Hepatocyte (in vitro differentiated cells): ENCODE measurements around the gene ASPSCR1. TPM values are rescaled to one million over a fixed set of nuclear protein-coding genes. Genes with fewer than 3 reads are reported as not detected.

Source experiments
- DNase-seq: peaks from one replicate; pipeline ENCODE4 v3.0.0-alpha.2; 2016; ENCODE audit warnings: low spot score
- H2AFZ ChIP-seq: fragments of 200-600 bp; sonication (generic); 2 replicates; pipeline ENCODE4 v1.6.0; 2016; ENCODE audit warnings: antibody characterized with exemption, mild to moderate bottlenecking
- H3K27ac ChIP-seq: fragments of 200-600 bp; sonication (generic); 2 replicates; pipeline ENCODE4 v1.5.1; 2016; ENCODE audit warnings: mild to moderate bottlenecking
- H3K27me3 ChIP-seq: fragments of 200-600 bp; sonication (generic); 2 replicates; pipeline ENCODE4 v1.6.1; 2016
- H3K36me3 ChIP-seq: fragments of 200-600 bp; sonication (generic); replicated peaks from 2 replicates; pipeline ENCODE4 v1.5.1; 2016; ENCODE audit warnings: low read depth; ENCODE audit not compliant: insufficient read depth
- H3K4me1 ChIP-seq: fragments of 200-600 bp; sonication (generic); 2 replicates; pipeline ENCODE4 v1.5.1; 2016; ENCODE audit warnings: mild to moderate bottlenecking, moderate library complexity; ENCODE audit not compliant: insufficient read depth
- H3K4me2 ChIP-seq: fragments of 200-600 bp; sonication (generic); 2 replicates; pipeline ENCODE4 v1.6.0; 2016
- H3K4me3 ChIP-seq: fragments of 200-600 bp; sonication (generic); 2 replicates; pipeline ENCODE4 v1.5.1; 2016; ENCODE audit warnings: mild to moderate bottlenecking
- H3K79me2 ChIP-seq: fragments of 200-600 bp; sonication (generic); 2 replicates; pipeline ENCODE4 v1.6.0; 2017; ENCODE audit warnings: mild to moderate bottlenecking
- H3K9me2 ChIP-seq: fragments of 200-600 bp; sonication (generic); replicated peaks from 2 replicates; pipeline ENCODE4 v1.6.0; 2017; ENCODE audit warnings: mild to moderate bottlenecking; ENCODE audit not compliant: insufficient read depth
- H3K9me3 ChIP-seq: fragments of 200-600 bp; sonication (generic); 2 replicates; pipeline ENCODE4 v1.5.1; 2016; ENCODE audit warnings: low read depth, mild to moderate bottlenecking
- H4K20me1 ChIP-seq: fragments of 200-600 bp; sonication (generic); 2 replicates; pipeline ENCODE4 v1.6.0; 2016; ENCODE audit warnings: mild to moderate bottlenecking; ENCODE audit not compliant: insufficient read depth, poor library complexity, severe bottlenecking
- CTCF ChIP-seq: fragments of 200-600 bp; sonication (generic); IDR thresholded peaks from 2 replicates; pipeline ENCODE4 v1.5.1; 2016; ENCODE audit warnings: antibody characterized with exemption, mild to moderate bottlenecking; ENCODE audit not compliant: poor library complexity
- EZH2 ChIP-seq: fragments of 200-600 bp; sonication (generic); IDR thresholded peaks from 2 replicates; pipeline ENCODE4 v1.6.1; 2016; ENCODE audit warnings: antibody characterized with exemption, mild to moderate bottlenecking, borderline replicate concordance
- EZH2phosphoT487 ChIP-seq: fragments of 200-600 bp; sonication (generic); IDR thresholded peaks from one replicate; pipeline ENCODE4 v1.6.1; 2018; ENCODE audit warnings: antibody characterized with exemption, mild to moderate bottlenecking, low read depth, moderate library complexity; ENCODE audit not compliant: unreplicated experiment, severe bottlenecking
- WGBS: methylation state at CpG from one replicate; pipeline ENCODE4 v1.1.6; 2016; ENCODE audit warnings: low lambda C conversion rate; ENCODE audit errors: missing lambda C conversion rate; 5-methylcytosine and 5-hydroxymethylcytosine counted together
- polyA plus RNA-seq: library from polyadenylated mRNA; unstranded; fragments of >200 nt; fragmentation: Nextera tagmentation; extraction: Ambion mirVana; gene quantifications from 2 replicates; pipeline ENCODE4 v1.2.1, GENCODE V29; 2016
- total RNA-seq: library from RNA; depleted of rRNA; stranded (reverse); fragments of >200 nt; gene quantifications from 2 replicates; pipeline ENCODE4 v1.2.3, GENCODE V29; 2014

The ASPSCR1 gene
- total and polyA plus RNA-seq, 2 experiments from 2014 or later: 28.4 to 45.9 TPM

DNA sequence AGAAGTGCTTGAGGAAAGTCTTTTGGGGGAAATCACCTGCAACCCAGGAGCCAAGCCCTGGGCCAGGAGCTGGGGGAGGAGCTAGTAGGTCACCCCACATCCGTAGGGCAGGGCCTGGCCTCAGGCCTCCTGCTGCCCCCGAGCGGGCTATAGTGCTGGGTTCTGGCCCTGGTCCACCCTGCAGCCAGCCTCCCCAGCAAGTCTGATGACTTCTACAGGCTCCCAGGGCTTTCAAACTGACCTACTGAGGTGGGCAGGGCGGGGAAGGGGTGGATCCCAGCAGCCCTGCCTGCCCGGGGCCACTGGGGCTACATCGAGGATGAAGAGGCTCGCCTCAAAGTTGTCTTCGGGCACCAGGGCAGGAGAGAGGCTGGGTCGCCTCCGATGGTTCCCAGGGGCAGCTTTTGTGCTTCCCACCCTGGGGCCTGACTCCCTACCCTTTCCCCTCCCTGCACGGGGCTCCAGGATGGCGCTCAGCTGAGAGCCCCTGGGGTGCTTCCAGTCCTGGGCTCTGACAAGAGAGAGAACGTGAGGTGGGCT is 40.3 kb downstream of the ASPSCR1 start:
- no peak overlapping the region for H3K4me2 ChIP-seq
- H3K4me1 ChIP-seq: peaks cover 14% of the 10 kb centered on the region
- no peaks in the 10 kb centered on the region for H3K9me2 ChIP-seq

GRCh38 chr17:82018152-82018988 is 40.9 kb downstream of the ASPSCR1 start:
- no peak for TF ChIP-seq EZH2phosphoT487
- no peak for TF ChIP-seq EZH2
- no peak for TF ChIP-seq CTCF
- Histone ChIP-seq H3K9me3 (no peaks in the 10 kb centered on the region), H3K4me2 (no peak overlapping the region), H3K79me2 (peaks cover 11% of the 10 kb centered on the region), H3K4me3 (no peak overlapping the region), H3K27ac (no peak overlapping the region), H4K20me1 (no peaks in the 10 kb centered on the region), H2AFZ (no peak overlapping the region), H3K27me3 (no peaks in the 10 kb centered on the region), H3K36me3 (no peaks in the 10 kb centered on the region), H3K9me2 (no peaks in the 10 kb centered on the region), H3K4me1 (peaks cover 9% of the 10 kb centered on the region)
- no peak for DNase-seq
- 85% methylated on average over 19 of the region's 19 CpGs for WGBS

More for the DNA sequence above, 40.3 kb downstream of the ASPSCR1 start:
- peaks cover 11% of the 10 kb centered on the region for H3K79me2 ChIP-seq
- no peaks in the 10 kb centered on the region for H4K20me1 ChIP-seq
- no peak overlapping the region for H3K27ac ChIP-seq
- no peak overlapping the region for H3K4me3 ChIP-seq
- no peaks in the 10 kb centered on the region for H3K27me3 ChIP-seq
- H3K36me3 ChIP-seq: no peaks in the 10 kb centered on the region
- DNase-seq: no peak
- WGBS: 89% methylated on average over 12 of the region's 13 CpGs
- no peaks in the 10 kb centered on the region for H3K9me3 ChIP-seq
- TF ChIP-seq CTCF: no peak
- TF ChIP-seq EZH2: no peak
- TF ChIP-seq EZH2phosphoT487: no peak
- H2AFZ ChIP-seq: no peak overlapping the region

- 94% methylated on average over 31 of the region's 33 CpGs for WGBS
- no peak for DNase-seq
- Histone ChIP-seq H3K9me3 (no peaks in the 10 kb centered on the region), H3K27me3 (no peaks in the 10 kb centered on the region), H3K4me2 (no peak overlapping the region), H3K79me2 (peaks cover 11% of the 10 kb centered on the region), H3K4me1 (peaks cover 16% of the 10 kb centered on the region), H3K4me3 (no peak overlapping the region), H3K36me3 (no peaks in the 10 kb centered on the region), H2AFZ (no peak overlapping the region), H3K9me2 (no peaks in the 10 kb centered on the region), H3K27ac (no peak overlapping the region), H4K20me1 (no peaks in the 10 kb centered on the region)
- TF ChIP-seq EZH2phosphoT487: no peak
- no peak for TF ChIP-seq CTCF
- no peak for TF ChIP-seq EZH2
Observed at GRCh38 chr17:82018989-82019689, 41.7 kb downstream of the ASPSCR1 start.
